GM12874 (cell line): ENCODE measurements around the gene TFAP2E.

Experiments used
- TF ChIP-seq, protein P1 (sequence below): IDR thresholded peaks from 2 replicates; pipeline ENCODE4 v1.5.1; 2011; ENCODE audit warnings: low read depth, mild to moderate bottlenecking, control low read depth, low read length, moderate library complexity; ENCODE audit not compliant: insufficient read depth

The TFAP2E gene

GRCh38 chr1:35633547-35633946 lies 60.4 kb downstream of the TFAP2E start:
- TF ChIP-seq, protein P1, sequence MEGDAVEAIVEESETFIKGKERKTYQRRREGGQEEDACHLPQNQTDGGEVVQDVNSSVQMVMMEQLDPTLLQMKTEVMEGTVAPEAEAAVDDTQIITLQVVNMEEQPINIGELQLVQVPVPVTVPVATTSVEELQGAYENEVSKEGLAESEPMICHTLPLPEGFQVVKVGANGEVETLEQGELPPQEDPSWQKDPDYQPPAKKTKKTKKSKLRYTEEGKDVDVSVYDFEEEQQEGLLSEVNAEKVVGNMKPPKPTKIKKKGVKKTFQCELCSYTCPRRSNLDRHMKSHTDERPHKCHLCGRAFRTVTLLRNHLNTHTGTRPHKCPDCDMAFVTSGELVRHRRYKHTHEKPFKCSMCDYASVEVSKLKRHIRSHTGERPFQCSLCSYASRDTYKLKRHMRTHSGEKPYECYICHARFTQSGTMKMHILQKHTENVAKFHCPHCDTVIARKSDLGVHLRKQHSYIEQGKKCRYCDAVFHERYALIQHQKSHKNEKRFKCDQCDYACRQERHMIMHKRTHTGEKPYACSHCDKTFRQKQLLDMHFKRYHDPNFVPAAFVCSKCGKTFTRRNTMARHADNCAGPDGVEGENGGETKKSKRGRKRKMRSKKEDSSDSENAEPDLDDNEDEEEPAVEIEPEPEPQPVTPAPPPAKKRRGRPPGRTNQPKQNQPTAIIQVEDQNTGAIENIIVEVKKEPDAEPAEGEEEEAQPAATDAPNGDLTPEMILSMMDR: no peak

- TF ChIP-seq, protein P1: no peak
Measured at GRCh38 chr1:35637401-35637809, 64.3 kb downstream of the TFAP2E start.

GRCh38 chr1:35640380-35641232 lies 67.5 kb downstream of the TFAP2E start:
- TF ChIP-seq, protein P1: no peak

DNA sequence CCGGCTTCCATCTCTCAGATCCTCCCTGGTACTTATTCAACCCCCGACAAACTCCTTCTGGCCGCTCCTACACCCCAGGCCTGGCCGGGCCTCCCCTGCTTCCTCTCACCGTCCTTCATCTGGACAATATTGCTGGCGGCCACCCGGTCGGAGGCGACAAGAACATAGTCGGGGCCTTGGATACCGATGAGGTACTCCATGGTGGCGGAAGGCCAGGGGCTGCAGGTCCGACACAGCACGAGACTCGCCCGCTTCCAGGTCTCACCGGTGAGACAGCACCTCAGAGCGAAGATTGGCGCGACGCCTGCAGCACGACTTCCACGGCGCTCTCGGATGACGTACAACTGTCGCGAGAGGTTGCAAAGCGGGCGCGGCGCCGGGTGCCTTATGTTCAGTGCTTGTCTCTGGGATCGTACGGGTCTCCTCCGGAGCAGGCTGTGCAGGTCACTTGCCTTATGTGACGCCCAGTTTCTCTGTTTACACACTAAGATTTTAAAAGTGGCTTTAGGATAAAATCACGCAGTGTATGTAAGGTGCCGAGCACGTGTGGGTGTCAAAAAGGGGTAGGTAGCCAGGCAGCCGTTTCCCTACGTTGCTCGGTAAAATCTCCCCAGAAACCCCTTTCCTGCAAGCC lies 68.2 kb downstream of the TFAP2E start, which contains the start of gene PSMB2:
TSS of gene PSMB2 (minus strand) at position 294 of the 634 bp plus-strand sequence. CDS start at position 200, 94 bp downstream.
- TF ChIP-seq, protein P1: no peak

- TF ChIP-seq, protein P1: 0 out of 2 replicates have a peak, but pooled peaks have one; percentile 2
Measured at GRCh38 chr1:35642471-35642955, 69.4 kb downstream of the TFAP2E start.

- TF ChIP-seq, protein P1: no peak
Measured at GRCh38 chr1:35644204-35644603, 71.1 kb downstream of the TFAP2E start.
